ENCODE data around the gene KDM7A. TPM values are rescaled to one million over a fixed set of nuclear protein-coding genes. Genes with fewer than 3 reads are reported as not detected.

Gene KDM7A
- total and polyA plus RNA-seq, 10 of the 15 experiments (the other 5 are each of a cell fraction or from before 2014, with no cell fraction given) = 0.07 to 0.96 (median 0.74) TPM

DNA sequence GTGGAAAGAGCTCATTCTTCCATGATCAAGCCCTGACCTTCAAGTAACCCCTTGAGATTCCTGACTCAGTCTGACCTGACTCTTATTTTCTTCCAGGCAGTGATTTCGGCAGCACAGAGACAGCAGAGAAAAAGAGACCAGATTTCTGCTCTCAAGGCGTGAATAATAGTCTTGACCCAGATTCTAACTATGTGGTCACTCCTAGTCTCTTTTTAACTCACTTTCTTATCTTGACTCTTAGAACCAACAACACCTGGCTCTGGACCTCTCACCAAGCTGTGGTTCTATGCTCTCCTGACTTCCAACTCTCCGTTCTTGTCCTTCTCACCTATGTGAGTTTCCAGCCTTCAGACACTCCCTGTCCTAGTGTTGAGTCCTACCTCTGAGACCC lies 36.9 kb upstream of the KDM7A start (continued):
- TF ChIP-seq JUNB (IDR thresholded peaks at IDR 0.05) = peak; percentile 65

DNA sequence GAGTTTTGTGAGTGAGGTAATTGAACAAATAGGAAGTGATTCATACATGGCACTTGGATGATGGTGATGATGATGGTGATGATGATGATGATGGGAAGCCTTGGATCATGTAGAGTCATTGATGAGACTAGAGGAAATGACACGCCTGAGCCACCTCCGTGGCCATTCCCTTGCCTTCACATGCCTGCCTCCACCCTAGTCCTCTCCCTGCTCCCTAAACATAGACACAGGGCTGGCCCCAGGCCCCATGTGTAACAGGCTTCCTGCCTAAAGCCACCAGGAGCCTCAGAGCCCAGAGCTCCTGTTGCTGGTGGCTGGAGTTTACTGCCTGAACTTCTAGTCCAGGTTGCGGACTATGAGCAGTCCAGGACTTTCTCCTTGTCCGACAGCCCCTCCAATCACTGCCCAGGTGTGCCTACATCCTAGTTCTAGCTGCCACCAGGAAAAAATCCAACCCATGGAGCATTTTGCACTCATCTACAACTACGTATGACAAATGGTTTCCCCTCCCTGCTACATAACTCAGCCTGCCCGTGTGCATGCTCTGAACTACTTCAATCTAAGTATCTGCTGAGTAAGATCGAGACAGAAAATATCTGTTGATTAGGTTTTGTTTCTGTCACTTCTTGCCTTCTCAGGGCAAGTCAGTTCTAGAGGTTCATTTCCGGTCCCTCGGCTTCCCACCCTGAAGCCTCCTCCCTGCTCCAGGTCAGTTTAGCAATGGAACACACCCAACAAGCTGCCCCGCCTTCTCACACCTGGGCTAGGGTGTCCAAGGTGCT lies 35.5 kb upstream of the KDM7A start:
- DNase-seq (ENCODE audit: low read depth, low spot score) (peak; percentile 80), FAIRE-seq (peak; percentile 96), ATAC-seq (peak; percentile 74)
- Histone ChIP-seq H3K36me3 (ENCODE audit: control insufficient read depth in 2 of 2, insufficient read depth in 2 of 2, low read length in 1 of 2) (no peaks in the 10 kb centered on the region), H4K20me1 (ENCODE audit: control insufficient read depth, insufficient read depth) (no peaks in the 10 kb centered on the region), H3K9me3 (replicated peaks; ENCODE audit: control insufficient read depth, insufficient read depth, low read length) (peaks cover 9% of the 10 kb centered on the region; the same call in 2 of the 3 replicates), H3K4me3 (no peak overlapping the region), H3K4me1 (ENCODE audit: control insufficient read depth, insufficient read depth, low read length) (peaks cover 58% of the 10 kb centered on the region), H3K79me2 (ENCODE audit: control insufficient read depth, insufficient read depth, low read length) (no peaks in the 10 kb centered on the region), H2AFZ (ENCODE audit: control insufficient read depth, low read depth, low read length) (no peak overlapping the region; the same call in 1 of the 2 replicates), H3K27me3 (replicated peaks in 1 of 2; ENCODE audit: control insufficient read depth in 2 of 2, insufficient read depth in 2 of 2, low read length in 1 of 2) (no peaks in the 10 kb centered on the region; a peak in 1 of 4 replicates), H3K9ac (ENCODE audit: control insufficient read depth, insufficient read depth, low read length) (peak overlapping the region; percentile 18; the same call in 1 of the 2 replicates), H3K27ac (ENCODE audit: control insufficient read depth, insufficient read depth) (peak overlapping the region; percentile 62), H3K4me2 (ENCODE audit: control insufficient read depth, insufficient read depth) (peak overlapping the region; percentile 51)
- POLR2A ChIA-PET = no interaction called here
- in situ Hi-C loops (cut with MboI) = no loop called here
- BruUV-seq (replicated peaks) = no TSS peak
- 5% methylated on average over 10 of the region's 10 CpGs for WGBS (ENCODE audit: insufficient coverage, insufficient replicate concordance, low lambda C conversion rate, missing lambda C conversion rate)
- SMC1A ChIA-PET (ENCODE audit: uncharacterized antibody, unreplicated experiment) = interaction anchor here (1.4 to 1.5 kb wide), 2 partner anchors 17 to 23 kb away, joined by 3 read pairs; no protein-coding TSS in a partner anchor
- RAD21 ChIA-PET (ENCODE audit: unreplicated experiment) = no interaction called here
- CTCF ChIA-PET = interaction anchor here (1.1 kb wide), 1 partner anchor 58 kb away, joined by 3 read pairs; no protein-coding TSS in a partner anchor
- intact Hi-C loops (cut with micrococcal nuclease; ENCODE audit: unreplicated experiment) = loop anchor here (5.0 kb wide), 1 partner anchor 40 kb away; no protein-coding TSS in a partner anchor
- TF ChIP-seq, protein P1, sequence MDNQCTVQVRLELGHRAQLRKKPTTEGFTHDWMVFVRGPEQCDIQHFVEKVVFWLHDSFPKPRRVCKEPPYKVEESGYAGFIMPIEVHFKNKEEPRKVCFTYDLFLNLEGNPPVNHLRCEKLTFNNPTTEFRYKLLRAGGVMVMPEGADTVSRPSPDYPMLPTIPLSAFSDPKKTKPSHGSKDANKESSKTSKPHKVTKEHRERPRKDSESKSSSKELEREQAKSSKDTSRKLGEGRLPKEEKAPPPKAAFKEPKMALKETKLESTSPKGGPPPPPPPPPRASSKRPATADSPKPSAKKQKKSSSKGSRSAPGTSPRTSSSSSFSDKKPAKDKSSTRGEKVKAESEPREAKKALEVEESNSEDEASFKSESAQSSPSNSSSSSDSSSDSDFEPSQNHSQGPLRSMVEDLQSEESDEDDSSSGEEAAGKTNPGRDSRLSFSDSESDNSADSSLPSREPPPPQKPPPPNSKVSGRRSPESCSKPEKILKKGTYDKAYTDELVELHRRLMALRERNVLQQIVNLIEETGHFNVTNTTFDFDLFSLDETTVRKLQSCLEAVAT (IDR thresholded peaks at IDR 0.05) = no peak
- TF ChIP-seq CBX5 (IDR thresholded peaks at IDR 0.05; ENCODE audit: low read depth) (no peak), NFIC (IDR thresholded peaks at IDR 0.05; ENCODE audit: low read depth, low read length) (peak; percentile 76), BHLHE40 (IDR thresholded peaks at IDR 0.05; ENCODE audit: borderline replicate concordance in 1 of 2, low read depth in 2 of 2, low read length in 1 of 2) (peak; percentile 23 to 24; a peak in 2 of 4 replicates), MTA2 (IDR thresholded peaks at IDR 0.05; ENCODE audit: low read depth) (peak; percentile 66), PAX8 (IDR thresholded peaks at IDR 0.05) (no peak), GATAD2B (conservative IDR thresholded peaks at IDR 0.05; ENCODE audit: low read depth) (no peak), JUNB (IDR thresholded peaks at IDR 0.05) (peak; percentile 93), DPF2 (IDR thresholded peaks at IDR 0.05) (0 out of 2 replicates have a peak, but pooled peaks have one; percentile 15), FOXK2 (IDR thresholded peaks at IDR 0.05) (no peak), CREM (IDR thresholded peaks at IDR 0.05; ENCODE audit: low read depth) (peak; percentile 51; the same call in 1 of the 2 replicates), HDAC6 (IDR thresholded peaks at IDR 0.05; ENCODE audit: unreplicated experiment) (no peak), JUND (IDR thresholded peaks at IDR 0.05; ENCODE audit: low read depth, low read length) (peak; percentile 34; the same call in 1 of the 2 replicates)
- TF ChIP-seq, protein P2, sequence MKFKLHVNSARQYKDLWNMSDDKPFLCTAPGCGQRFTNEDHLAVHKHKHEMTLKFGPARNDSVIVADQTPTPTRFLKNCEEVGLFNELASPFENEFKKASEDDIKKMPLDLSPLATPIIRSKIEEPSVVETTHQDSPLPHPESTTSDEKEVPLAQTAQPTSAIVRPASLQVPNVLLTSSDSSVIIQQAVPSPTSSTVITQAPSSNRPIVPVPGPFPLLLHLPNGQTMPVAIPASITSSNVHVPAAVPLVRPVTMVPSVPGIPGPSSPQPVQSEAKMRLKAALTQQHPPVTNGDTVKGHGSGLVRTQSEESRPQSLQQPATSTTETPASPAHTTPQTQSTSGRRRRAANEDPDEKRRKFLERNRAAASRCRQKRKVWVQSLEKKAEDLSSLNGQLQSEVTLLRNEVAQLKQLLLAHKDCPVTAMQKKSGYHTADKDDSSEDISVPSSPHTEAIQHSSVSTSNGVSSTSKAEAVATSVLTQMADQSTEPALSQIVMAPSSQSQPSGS (IDR thresholded peaks at IDR 0.05; ENCODE audit: low read length) = peak; percentile 80; the same call in 1 of the 2 replicates
- TF ChIP-seq, protein P3, sequence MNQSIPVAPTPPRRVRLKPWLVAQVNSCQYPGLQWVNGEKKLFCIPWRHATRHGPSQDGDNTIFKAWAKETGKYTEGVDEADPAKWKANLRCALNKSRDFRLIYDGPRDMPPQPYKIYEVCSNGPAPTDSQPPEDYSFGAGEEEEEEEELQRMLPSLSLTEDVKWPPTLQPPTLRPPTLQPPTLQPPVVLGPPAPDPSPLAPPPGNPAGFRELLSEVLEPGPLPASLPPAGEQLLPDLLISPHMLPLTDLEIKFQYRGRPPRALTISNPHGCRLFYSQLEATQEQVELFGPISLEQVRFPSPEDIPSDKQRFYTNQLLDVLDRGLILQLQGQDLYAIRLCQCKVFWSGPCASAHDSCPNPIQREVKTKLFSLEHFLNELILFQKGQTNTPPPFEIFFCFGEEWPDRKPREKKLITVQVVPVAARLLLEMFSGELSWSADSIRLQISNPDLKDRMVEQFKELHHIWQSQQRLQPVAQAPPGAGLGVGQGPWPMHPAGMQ (IDR thresholded peaks at IDR 0.05; ENCODE audit: borderline replicate concordance) = no peak
- TF ChIP-seq, protein P4, sequence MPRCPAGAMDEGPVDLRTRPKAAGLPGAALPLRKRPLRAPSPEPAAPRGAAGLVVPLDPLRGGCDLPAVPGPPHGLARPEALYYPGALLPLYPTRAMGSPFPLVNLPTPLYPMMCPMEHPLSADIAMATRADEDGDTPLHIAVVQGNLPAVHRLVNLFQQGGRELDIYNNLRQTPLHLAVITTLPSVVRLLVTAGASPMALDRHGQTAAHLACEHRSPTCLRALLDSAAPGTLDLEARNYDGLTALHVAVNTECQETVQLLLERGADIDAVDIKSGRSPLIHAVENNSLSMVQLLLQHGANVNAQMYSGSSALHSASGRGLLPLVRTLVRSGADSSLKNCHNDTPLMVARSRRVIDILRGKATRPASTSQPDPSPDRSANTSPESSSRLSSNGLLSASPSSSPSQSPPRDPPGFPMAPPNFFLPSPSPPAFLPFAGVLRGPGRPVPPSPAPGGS (IDR thresholded peaks at IDR 0.05; ENCODE audit: borderline replicate concordance, insufficient read depth, low read depth, low read length, poor library complexity, severe bottlenecking) = no peak

Data from GM12878 (cell line).